A549 (cell line): ENCODE data around the gene FGGY. TPM values are rescaled to one million over a fixed set of nuclear protein-coding genes. Genes with fewer than 3 reads are reported as not detected.

Source experiments
- ATAC-seq, 2 experiments: fragments of 200-7000 bp in 1 of 2; fragments of >200 bp in 1 of 2; cut with Nextera tagmentation in 1 of 2; cut with Tn5 transposase in 1 of 2; 3 replicates each; pipeline versions ENCODE4 v1.8.0 to v1.9.1; 2018 to 2020; ENCODE audit warnings: mild to moderate bottlenecking in 1 of 2, moderate library complexity in 1 of 2
- CTCF ChIA-PET: fragments of 300-600 bp; sonication (Branson Sonifier 250); formaldehyde crosslinking; extraction: SDS; loops from one replicate; lab custom pipeline; 2021; ENCODE audit warnings: antibody characterized with exemption, inconsistent platforms; lab: Yijun Ruan, JAX
- POLR2A ChIA-PET: fragments of 350-600 bp; formaldehyde crosslinking; extraction: SDS; loops from one replicate; lab custom pipeline; 2021; ENCODE audit warnings: antibody characterized with exemption, inconsistent platforms; lab: Yijun Ruan, JAX
- DNase-seq, 2 experiments: peaks; one replicate each; pipeline versions ENCODE4 v3.0.0 to v3.0.0-alpha.2; 2011 to 2016; ENCODE audit warnings: low read depth in 1 of 2, low spot score in 1 of 2
- FAIRE-seq: peaks from 2 replicates; lab custom pipeline; 2011; peaks lifted over from hg19 to GRCh38; lab: Jason Lieb, UNC
- H3K27ac ChIP-seq, 2 experiments: fragments of >200 bp; sonication (Bioruptor Twin); formaldehyde crosslinking; 3 replicates each; pipeline ENCODE4 v1.5.1; 2016 to 2017
- H3K4me1 ChIP-seq: fragments of >200 bp; sonication (Bioruptor Twin); formaldehyde crosslinking; 3 replicates; pipeline ENCODE4 v1.6.1; 2016
- H3K4me2 ChIP-seq: fragments of >200 bp; sonication (Bioruptor Twin); formaldehyde crosslinking; 3 replicates; pipeline ENCODE4 v1.6.1; 2016
- H3K4me3 ChIP-seq: fragments of >200 bp; sonication (Bioruptor Twin); formaldehyde crosslinking; 3 replicates; pipeline ENCODE4 v1.5.1; 2016
- H3K9me3 ChIP-seq: fragments of >200 bp; sonication (Bioruptor Twin); formaldehyde crosslinking; 3 replicates; pipeline ENCODE4 v1.6.1; 2016
- BCL3 ChIP-seq: fragments of >200 bp; sonication (Bioruptor Twin); formaldehyde crosslinking; IDR thresholded peaks from 3 replicates; pipeline ENCODE4 v1.6.1; 2016
- BHLHE40 ChIP-seq: IDR thresholded peaks from 2 replicates; pipeline ENCODE4 v1.6.1; 2012; ENCODE audit warnings: low read depth, low read length, inconsistent platforms
- CBX8 ChIP-seq: fragments of 200-600 bp; sonication (generic); IDR thresholded peaks from 2 replicates; pipeline ENCODE4 v1.6.1; 2016
- CTCF ChIP-seq: fragments of >200 bp; sonication (Bioruptor Twin); formaldehyde crosslinking; IDR thresholded peaks from 3 replicates; pipeline ENCODE4 v1.5.1; 2016
- EHMT2 ChIP-seq: fragments of 200-600 bp; sonication (generic); IDR thresholded peaks from 2 replicates; pipeline ENCODE4 v1.6.1; 2016; ENCODE audit warnings: antibody characterized with exemption, low read depth, mild to moderate bottlenecking, moderate library complexity
- EP300 ChIP-seq, 2 experiments: fragments of >200 bp; sonication (Bioruptor Twin); formaldehyde crosslinking; IDR thresholded peaks; 2 replicates in 1 of 2; 3 replicates in 1 of 2; pipeline ENCODE4 v1.6.1; 2016 to 2017
- FOXS1 ChIP-seq: fragments of 250-450 bp; sonication (Bioruptor Pico); IDR thresholded peaks from 2 replicates; pipeline ENCODE4 v1.5.0; 2020; ENCODE audit warnings: mild to moderate bottlenecking, moderate library complexity
- GATA3 ChIP-seq: IDR thresholded peaks from 2 replicates; pipeline ENCODE4 v1.6.1; 2012; ENCODE audit warnings: borderline replicate concordance
- HDAC2 ChIP-seq: fragments of 200-600 bp; sonication (generic); IDR thresholded peaks from 2 replicates; pipeline ENCODE4 v1.6.1; 2016
- HEYL ChIP-seq: fragments of 250-450 bp; sonication (Bioruptor Pico); IDR thresholded peaks from 2 replicates; pipeline ENCODE4 v1.8.0; 2021; ENCODE audit warnings: mild to moderate bottlenecking, moderate library complexity
- HOXB5 ChIP-seq: fragments of 250-450 bp; sonication (Bioruptor Pico); IDR thresholded peaks from 2 replicates; pipeline ENCODE4 v1.5.0; 2020; ENCODE audit warnings: mild to moderate bottlenecking, moderate library complexity
- NFE2L2 ChIP-seq: fragments of 150-350 bp; conservative IDR thresholded peaks from 2 replicates; pipeline ENCODE4 v1.6.1; 2014; ENCODE audit warnings: low read length
- NPAS2 ChIP-seq: fragments of 250-450 bp; sonication (Bioruptor Pico); IDR thresholded peaks from 2 replicates; pipeline ENCODE4 v1.8.0; 2022; ENCODE audit warnings: mild to moderate bottlenecking, moderate library complexity, borderline replicate concordance
- PBX3 ChIP-seq: IDR thresholded peaks from 2 replicates; pipeline ENCODE4 v1.6.1; 2012
- PHF8 ChIP-seq: fragments of 200-600 bp; sonication (generic); IDR thresholded peaks from 2 replicates; pipeline ENCODE4 v1.6.1; 2016; ENCODE audit warnings: low read depth, mild to moderate bottlenecking, antibody characterized with exemption, moderate library complexity, borderline replicate concordance
- POLR2A ChIP-seq: IDR thresholded peaks from 2 replicates; pipeline ENCODE4 v1.6.1; 2012; ENCODE audit warnings: mild to moderate bottlenecking, low read length
- POLR2AphosphoS2 ChIP-seq: conservative IDR thresholded peaks from 2 replicates; pipeline ENCODE4 v1.6.1; 2012; ENCODE audit warnings: low read length, improper control_type of control experiment, inconsistent platforms
- RARB ChIP-seq: fragments of 250-450 bp; sonication (Bioruptor Pico); IDR thresholded peaks from 2 replicates; pipeline ENCODE4 v1.8.0; 2021; ENCODE audit warnings: mild to moderate bottlenecking, moderate library complexity
- RCOR1 ChIP-seq: fragments of 150-350 bp; IDR thresholded peaks from 2 replicates; pipeline ENCODE4 v1.6.1; 2014; ENCODE audit warnings: antibody characterized with exemption, low read length, low read depth
- SREBF2 ChIP-seq: fragments of 450-650 bp; IDR thresholded peaks from 2 replicates; pipeline ENCODE4 v1.6.1; 2014; ENCODE audit warnings: mild to moderate bottlenecking, moderate library complexity
- ZNF302 ChIP-seq: fragments of 250-450 bp; sonication (Bioruptor Pico); IDR thresholded peaks from 2 replicates; pipeline ENCODE4 v1.9.0; 2021; ENCODE audit warnings: inconsistent platforms, mild to moderate bottlenecking, moderate library complexity
- ZSCAN20 ChIP-seq: fragments of 250-450 bp; sonication (Bioruptor Pico); IDR thresholded peaks from 2 replicates; pipeline ENCODE4 v1.8.0; 2022; ENCODE audit warnings: mild to moderate bottlenecking, moderate library complexity
- WGBS: methylation state at CpG from one replicate; pipeline ENCODE4 v1.1.6; 2017; ENCODE audit errors: missing lambda C conversion rate; 5-methylcytosine and 5-hydroxymethylcytosine counted together
- polyA plus RNA-seq, 4 experiments: library from polyadenylated mRNA; depleted of rRNA in 3 of 4; stranded (reverse); fragments of >200 nt; fragmentation: RNase III in 1 of 4; extraction: RNeasy Plus Mini Kit Qiagen cat#74134 plus additional on column Dnase treatment in 1 of 4; gene quantifications; 2 replicates in 3 of 4; 3 replicates in 1 of 4; pipeline ENCODE4 v1.2.3, GENCODE V29; 2011 to 2017

FGGY gene
- polyA plus RNA-seq, 2 of the 4 experiments (the other 2 are of a cell fraction) = 2.9 to 4.8 TPM

- FAIRE-seq (no peak), DNase-seq (no peak), ATAC-seq (no peak)
- no peak for TF ChIP-seq EHMT2
- no peak for TF ChIP-seq NPAS2 (CRISPR knock-in tag)
- TF ChIP-seq NFE2L2 = no peak
- no peak for TF ChIP-seq CBX8
- no peak for TF ChIP-seq SREBF2
- no peak for TF ChIP-seq RARB (CRISPR knock-in tag)
- TF ChIP-seq HEYL = no peak
- no peak for TF ChIP-seq ZSCAN20 (CRISPR knock-in tag)
- TF ChIP-seq PHF8 = no peak
- TF ChIP-seq HOXB5 (CRISPR knock-in tag) = no peak
- TF ChIP-seq RCOR1 = no peak
- no peak for TF ChIP-seq EP300 (IDR thresholded peaks at IDR 0.05)
- no peak for TF ChIP-seq ZNF302 (CRISPR knock-in tag)
- no peak for TF ChIP-seq BHLHE40
- TF ChIP-seq POLR2A = no peak
- TF ChIP-seq CTCF = no peak
- no peak for TF ChIP-seq HDAC2
- no peak for TF ChIP-seq FOXS1 (CRISPR knock-in tag)
- no peak for TF ChIP-seq POLR2AphosphoS2
- TF ChIP-seq BCL3 = no peak
- 76% methylated on average over 6 of the region's 6 CpGs for WGBS
- Histone ChIP-seq H3K4me1 (no peaks in the 10 kb centered on the region), H3K9me3 (no peaks in the 10 kb centered on the region), H3K4me2 (no peak overlapping the region), H3K4me3 (no peak overlapping the region), H3K27ac (no peak overlapping the region)
- ChIA-PET CTCF (no interaction called here), POLR2A (no interaction called here)
These were observed 98.0 kb downstream of the FGGY start for GRCh38 chr1:59394706-59395425.

GRCh38 chr1:59396387-59396786, 99.5 kb downstream of the FGGY start:
- TF ChIP-seq PBX3 = no peak
- TF ChIP-seq POLR2AphosphoS2 = no peak
- TF ChIP-seq BHLHE40 = no peak
- no peak for TF ChIP-seq GATA3
- no peak for FAIRE-seq

More at GRCh38 chr1:59396387-59396786, 99.5 kb downstream of the FGGY start:
- no peak overlapping the region for H3K4me3 ChIP-seq
- CTCF ChIA-PET = no interaction called here
- H3K27ac ChIP-seq = no peak overlapping the region
- no peak overlapping the region for H3K4me2 ChIP-seq
- DNase-seq = no peak
- no peak for ATAC-seq
- H3K4me1 ChIP-seq = no peaks in the 10 kb centered on the region
- WGBS = 95% methylated on average over 1 of the region's 1 CpG
- POLR2A ChIA-PET = no interaction called here
- no peaks in the 10 kb centered on the region for H3K9me3 ChIP-seq
